ENCODE measurements around the gene CYTH1. TPM values are rescaled to one million over a fixed set of nuclear protein-coding genes. Genes with fewer than 3 reads are reported as not detected.

Gene CYTH1
- polyA plus RNA-seq, 1 experiment, result 12.8 TPM

- no peak for DNase-seq (ENCODE audit: low read depth)
Measured at GRCh38 chr17:78777881-78778280, 4.2 kb downstream of the CYTH1 start.

GRCh38 chr17:78774956-78775571 is 7.0 kb downstream of the CYTH1 start:
- no peak for TF ChIP-seq CTCF (IDR thresholded peaks at IDR 0.05; ENCODE audit: insufficient read depth, low read depth, low read length)
- Histone ChIP-seq H3K36me3 (ENCODE audit: control insufficient read depth, insufficient read depth, low read length) (no peaks in the 10 kb centered on the region), H3K4me3 (ENCODE audit: low read depth, low read length) (no peak overlapping the region), H3K27me3 (ENCODE audit: control insufficient read depth, insufficient read depth, low read length) (no peaks in the 10 kb centered on the region)
- POLR2A ChIA-PET, result no interaction called here
- no peak for DNase-seq (ENCODE audit: low read depth)
- CTCF ChIA-PET, result interaction anchor here (0.6 kb wide), 1 partner anchor 15 kb away, joined by 4 read pairs; no protein-coding TSS in a partner anchor

More at GRCh38 chr17:78777881-78778280, 4.2 kb downstream of the CYTH1 start:
- no peaks in the 10 kb centered on the region for H3K27me3 ChIP-seq (ENCODE audit: control insufficient read depth, insufficient read depth, low read length)
- H3K36me3 ChIP-seq (ENCODE audit: control insufficient read depth, insufficient read depth, low read length), result no peaks in the 10 kb centered on the region
- H3K4me3 ChIP-seq (ENCODE audit: low read depth, low read length), result no peak overlapping the region
- ChIA-PET POLR2A (no interaction called here), CTCF (interaction anchor here (0.9 kb wide), 1 partner anchor 194 kb away, joined by 4 read pairs; no protein-coding TSS in a partner anchor)
- TF ChIP-seq CTCF (IDR thresholded peaks at IDR 0.05; ENCODE audit: insufficient read depth, low read depth, low read length), result no peak

GRCh38 chr17:78774453-78774852 is 7.6 kb downstream of the CYTH1 start:
- DNase-seq (ENCODE audit: low read depth), result no peak
- ChIA-PET CTCF (interaction anchor here (0.7 kb wide), 1 partner anchor 9 kb away, joined by 3 read pairs; no protein-coding TSS in a partner anchor), POLR2A (no interaction called here)
- no peak for TF ChIP-seq CTCF (IDR thresholded peaks at IDR 0.05; ENCODE audit: insufficient read depth, low read depth, low read length)
- Histone ChIP-seq H3K27me3 (ENCODE audit: control insufficient read depth, insufficient read depth, low read length) (no peaks in the 10 kb centered on the region), H3K36me3 (ENCODE audit: control insufficient read depth, insufficient read depth, low read length) (no peaks in the 10 kb centered on the region), H3K4me3 (ENCODE audit: low read depth, low read length) (no peak overlapping the region)

GRCh38 chr17:78771758-78772382 is 10.2 kb downstream of the CYTH1 start:
- ChIA-PET POLR2A (no interaction called here), CTCF (no interaction called here)
- no peak for TF ChIP-seq CTCF (IDR thresholded peaks at IDR 0.05; ENCODE audit: insufficient read depth, low read depth, low read length)
- H3K4me3 ChIP-seq (ENCODE audit: low read depth, low read length), result no peak overlapping the region
- no peaks in the 10 kb centered on the region for H3K27me3 ChIP-seq (ENCODE audit: control insufficient read depth, insufficient read depth, low read length)
- no peaks in the 10 kb centered on the region for H3K36me3 ChIP-seq (ENCODE audit: control insufficient read depth, insufficient read depth, low read length)
- no peak for DNase-seq (ENCODE audit: low read depth)

- no peak for DNase-seq (ENCODE audit: low read depth)
- Histone ChIP-seq H3K4me3 (ENCODE audit: low read depth, low read length) (no peak overlapping the region), H3K27me3 (ENCODE audit: control insufficient read depth, insufficient read depth, low read length) (no peaks in the 10 kb centered on the region), H3K36me3 (ENCODE audit: control insufficient read depth, insufficient read depth, low read length) (no peaks in the 10 kb centered on the region)
- CTCF ChIA-PET, result interaction anchor here (0.6 kb wide), 2 partner anchors 19 to 87 kb away, joined by 3 read pairs; no protein-coding TSS in a partner anchor
- POLR2A ChIA-PET, result no interaction called here
- no peak for TF ChIP-seq CTCF (IDR thresholded peaks at IDR 0.05; ENCODE audit: insufficient read depth, low read depth, low read length)
Measured at GRCh38 chr17:78769196-78769773, 12.8 kb downstream of the CYTH1 start.
